H1 (cell line): Measurements from ENCODE around the gene KIAA1671. TPM values are rescaled to one million over a fixed set of nuclear protein-coding genes. Genes with fewer than 3 reads are reported as not detected.

ENCODE experiments used
- CBX5 ChIP-seq: fragments of 300-800, 300-1000 bp; sonication (generic); IDR thresholded peaks from 2 replicates; pipeline ENCODE4 v1.7.1; 2016; ENCODE audit warnings: antibody characterized with exemption, low read length, low read depth
- GTF2F1 ChIP-seq: IDR thresholded peaks from 2 replicates; pipeline ENCODE4 v1.6.1; 2012; ENCODE audit warnings: low read depth, low read length, improper control_type of control experiment, borderline replicate concordance
- HDAC6 ChIP-seq: IDR thresholded peaks from one replicate; pipeline ENCODE4 v1.7.1; 2012; ENCODE audit warnings: low read depth, mild to moderate bottlenecking, inconsistent platforms, low read length, moderate library complexity
- KDM5A ChIP-seq: fragments of 200-600 bp; IDR thresholded peaks from 2 replicates; pipeline ENCODE4 v1.7.1; 2012; ENCODE audit warnings: mild to moderate bottlenecking, low read length, inconsistent platforms, mixed read lengths
- POLR2AphosphoS5 ChIP-seq: IDR thresholded peaks from 2 replicates; pipeline ENCODE4 v1.6.1; 2011; ENCODE audit warnings: low read depth, low read length
- RFX5 ChIP-seq: IDR thresholded peaks from 2 replicates; pipeline ENCODE4 v1.6.1; 2011; ENCODE audit warnings: low read depth, low read length, improper control_type of control experiment, borderline replicate concordance
- RXRA ChIP-seq: IDR thresholded peaks from 2 replicates; pipeline ENCODE4 v1.6.1; 2011; ENCODE audit warnings: low read depth, mild to moderate bottlenecking, low read length, moderate library complexity; ENCODE audit not compliant: insufficient read depth
- SAP30 ChIP-seq: fragments of 300-600 bp; sonication (generic); IDR thresholded peaks from 2 replicates; pipeline ENCODE4 v1.7.1; 2012; ENCODE audit warnings: low read length, moderate library complexity, mild to moderate bottlenecking, inconsistent platforms; ENCODE audit not compliant: insufficient read depth, insufficient replicate concordance
- SUZ12 ChIP-seq: fragments of 200-600 bp; sonication (generic); IDR thresholded peaks from 2 replicates; pipeline ENCODE4 v1.6.1; 2012; ENCODE audit warnings: mild to moderate bottlenecking, inconsistent platforms, low read length, moderate library complexity, mixed read lengths
- USF2 ChIP-seq: IDR thresholded peaks from 2 replicates; pipeline ENCODE4 v1.6.1; 2011; ENCODE audit warnings: low read length, improper control_type of control experiment
- polyA plus RNA-seq, 7 experiments: library from polyadenylated mRNA; depleted of rRNA in 3 of 7; stranded (reverse) in 5 of 7; unstranded in 2 of 7; fragments of >200 nt in 5 of 7; fragments of 200-250 nt in 2 of 7; gene quantifications; 1 replicate in 5 of 7; 2 replicates in 1 of 7; 4 replicates in 1 of 7; pipeline versions ENCODE4 v1.2.1 to v1.2.3, GENCODE V29; 2011 to 2013; ENCODE audit warnings: missing spikeins in 2 of 7, mixed read lengths in 2 of 7
- total RNA-seq: library from RNA; stranded (reverse); fragmentation: NEBNext Ultra II Directional; extraction: Animal tissue kit (Norgen Biotek cat#: 25700); gene quantifications from 2 replicates; pipeline ENCODE4 v1.2.1, GENCODE V29; 2021
- TF ChIP-seq, protein P1 (sequence below): fragments of 300-600 bp; sonication (generic); IDR thresholded peaks from 2 replicates; pipeline ENCODE4 v1.7.1; 2012; ENCODE audit warnings: low read length, moderate library complexity, mild to moderate bottlenecking, inconsistent platforms; ENCODE audit not compliant: insufficient replicate concordance

Gene KIAA1671
- total and polyA plus RNA-seq, 2 of the 8 experiments (the other 6 are each of a cell fraction or from before 2014, with no cell fraction given), result 6.4 to 23.9 TPM

GRCh38 chr22:25078591-25078990 lies 126.1 kb downstream of the KIAA1671 start (continued):
- TF ChIP-seq, protein P1, sequence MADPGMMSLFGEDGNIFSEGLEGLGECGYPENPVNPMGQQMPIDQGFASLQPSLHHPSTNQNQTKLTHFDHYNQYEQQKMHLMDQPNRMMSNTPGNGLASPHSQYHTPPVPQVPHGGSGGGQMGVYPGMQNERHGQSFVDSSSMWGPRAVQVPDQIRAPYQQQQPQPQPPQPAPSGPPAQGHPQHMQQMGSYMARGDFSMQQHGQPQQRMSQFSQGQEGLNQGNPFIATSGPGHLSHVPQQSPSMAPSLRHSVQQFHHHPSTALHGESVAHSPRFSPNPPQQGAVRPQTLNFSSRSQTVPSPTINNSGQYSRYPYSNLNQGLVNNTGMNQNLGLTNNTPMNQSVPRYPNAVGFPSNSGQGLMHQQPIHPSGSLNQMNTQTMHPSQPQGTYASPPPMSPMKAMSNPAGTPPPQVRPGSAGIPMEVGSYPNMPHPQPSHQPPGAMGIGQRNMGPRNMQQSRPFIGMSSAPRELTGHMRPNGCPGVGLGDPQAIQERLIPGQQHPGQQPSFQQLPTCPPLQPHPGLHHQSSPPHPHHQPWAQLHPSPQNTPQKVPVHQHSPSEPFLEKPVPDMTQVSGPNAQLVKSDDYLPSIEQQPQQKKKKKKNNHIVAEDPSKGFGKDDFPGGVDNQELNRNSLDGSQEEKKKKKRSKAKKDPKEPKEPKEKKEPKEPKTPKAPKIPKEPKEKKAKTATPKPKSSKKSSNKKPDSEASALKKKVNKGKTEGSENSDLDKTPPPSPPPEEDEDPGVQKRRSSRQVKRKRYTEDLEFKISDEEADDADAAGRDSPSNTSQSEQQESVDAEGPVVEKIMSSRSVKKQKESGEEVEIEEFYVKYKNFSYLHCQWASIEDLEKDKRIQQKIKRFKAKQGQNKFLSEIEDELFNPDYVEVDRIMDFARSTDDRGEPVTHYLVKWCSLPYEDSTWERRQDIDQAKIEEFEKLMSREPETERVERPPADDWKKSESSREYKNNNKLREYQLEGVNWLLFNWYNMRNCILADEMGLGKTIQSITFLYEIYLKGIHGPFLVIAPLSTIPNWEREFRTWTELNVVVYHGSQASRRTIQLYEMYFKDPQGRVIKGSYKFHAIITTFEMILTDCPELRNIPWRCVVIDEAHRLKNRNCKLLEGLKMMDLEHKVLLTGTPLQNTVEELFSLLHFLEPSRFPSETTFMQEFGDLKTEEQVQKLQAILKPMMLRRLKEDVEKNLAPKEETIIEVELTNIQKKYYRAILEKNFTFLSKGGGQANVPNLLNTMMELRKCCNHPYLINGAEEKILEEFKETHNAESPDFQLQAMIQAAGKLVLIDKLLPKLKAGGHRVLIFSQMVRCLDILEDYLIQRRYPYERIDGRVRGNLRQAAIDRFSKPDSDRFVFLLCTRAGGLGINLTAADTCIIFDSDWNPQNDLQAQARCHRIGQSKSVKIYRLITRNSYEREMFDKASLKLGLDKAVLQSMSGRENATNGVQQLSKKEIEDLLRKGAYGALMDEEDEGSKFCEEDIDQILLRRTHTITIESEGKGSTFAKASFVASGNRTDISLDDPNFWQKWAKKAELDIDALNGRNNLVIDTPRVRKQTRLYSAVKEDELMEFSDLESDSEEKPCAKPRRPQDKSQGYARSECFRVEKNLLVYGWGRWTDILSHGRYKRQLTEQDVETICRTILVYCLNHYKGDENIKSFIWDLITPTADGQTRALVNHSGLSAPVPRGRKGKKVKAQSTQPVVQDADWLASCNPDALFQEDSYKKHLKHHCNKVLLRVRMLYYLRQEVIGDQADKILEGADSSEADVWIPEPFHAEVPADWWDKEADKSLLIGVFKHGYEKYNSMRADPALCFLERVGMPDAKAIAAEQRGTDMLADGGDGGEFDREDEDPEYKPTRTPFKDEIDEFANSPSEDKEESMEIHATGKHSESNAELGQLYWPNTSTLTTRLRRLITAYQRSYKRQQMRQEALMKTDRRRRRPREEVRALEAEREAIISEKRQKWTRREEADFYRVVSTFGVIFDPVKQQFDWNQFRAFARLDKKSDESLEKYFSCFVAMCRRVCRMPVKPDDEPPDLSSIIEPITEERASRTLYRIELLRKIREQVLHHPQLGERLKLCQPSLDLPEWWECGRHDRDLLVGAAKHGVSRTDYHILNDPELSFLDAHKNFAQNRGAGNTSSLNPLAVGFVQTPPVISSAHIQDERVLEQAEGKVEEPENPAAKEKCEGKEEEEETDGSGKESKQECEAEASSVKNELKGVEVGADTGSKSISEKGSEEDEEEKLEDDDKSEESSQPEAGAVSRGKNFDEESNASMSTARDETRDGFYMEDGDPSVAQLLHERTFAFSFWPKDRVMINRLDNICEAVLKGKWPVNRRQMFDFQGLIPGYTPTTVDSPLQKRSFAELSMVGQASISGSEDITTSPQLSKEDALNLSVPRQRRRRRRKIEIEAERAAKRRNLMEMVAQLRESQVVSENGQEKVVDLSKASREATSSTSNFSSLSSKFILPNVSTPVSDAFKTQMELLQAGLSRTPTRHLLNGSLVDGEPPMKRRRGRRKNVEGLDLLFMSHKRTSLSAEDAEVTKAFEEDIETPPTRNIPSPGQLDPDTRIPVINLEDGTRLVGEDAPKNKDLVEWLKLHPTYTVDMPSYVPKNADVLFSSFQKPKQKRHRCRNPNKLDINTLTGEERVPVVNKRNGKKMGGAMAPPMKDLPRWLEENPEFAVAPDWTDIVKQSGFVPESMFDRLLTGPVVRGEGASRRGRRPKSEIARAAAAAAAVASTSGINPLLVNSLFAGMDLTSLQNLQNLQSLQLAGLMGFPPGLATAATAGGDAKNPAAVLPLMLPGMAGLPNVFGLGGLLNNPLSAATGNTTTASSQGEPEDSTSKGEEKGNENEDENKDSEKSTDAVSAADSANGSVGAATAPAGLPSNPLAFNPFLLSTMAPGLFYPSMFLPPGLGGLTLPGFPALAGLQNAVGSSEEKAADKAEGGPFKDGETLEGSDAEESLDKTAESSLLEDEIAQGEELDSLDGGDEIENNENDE, result no peak
- no peak for TF ChIP-seq RFX5
- TF ChIP-seq USF2, result no peak
- no peak for TF ChIP-seq HDAC6
- no peak for TF ChIP-seq RXRA
- TF ChIP-seq SUZ12, result no peak
- no peak for TF ChIP-seq GTF2F1
- no peak for TF ChIP-seq CBX5
- no peak for TF ChIP-seq SAP30
- no peak for TF ChIP-seq KDM5A
- TF ChIP-seq POLR2AphosphoS5, result no peak
- TF ChIP-seq, all 59 proteins: peak for 0
